ENCODE data around the gene FMNL2. TPM values are rescaled to one million over a fixed set of nuclear protein-coding genes. Genes with fewer than 3 reads are reported as not detected.

Gene FMNL2
- total and polyA plus RNA-seq, 4 donors: 81.1 to 173 (median 146) TPM

- Histone ChIP-seq H3K4me1 (ENCODE audit: control insufficient read depth, insufficient read depth, low read length) (no peaks in the 10 kb centered on the region), H3K27me3 (ENCODE audit: control insufficient read depth, insufficient read depth, low read length) (no peaks in the 10 kb centered on the region), H3K9me3 (ENCODE audit: control insufficient read depth, insufficient read depth, low read length) (no peaks in the 10 kb centered on the region), H3K27ac (ENCODE audit: low read depth, low read length) (no peak overlapping the region), H3K4me3 (ENCODE audit: low read depth, low read length) (no peak overlapping the region), H3K36me3 (ENCODE audit: control insufficient read depth, insufficient read depth, low read length) (peaks cover 11% of the 10 kb centered on the region)
- no peak for DNase-seq (ENCODE audit: low read depth in 4 of 6, low spot score in 6 of 6)
- WGBS (ENCODE audit: insufficient coverage): no CpG with 5 or more reads among the region's 2 CpGs
These were observed 227.4 kb downstream of the FMNL2 start for GRCh38 chr2:152562198-152562884.

GRCh38 chr2:152563764-152564163 is 228.8 kb downstream of the FMNL2 start:
- Histone ChIP-seq H3K4me3 (ENCODE audit: low read depth, low read length) (no peak overlapping the region), H3K4me1 (ENCODE audit: control insufficient read depth, insufficient read depth, low read length) (no peaks in the 10 kb centered on the region), H3K36me3 (ENCODE audit: control insufficient read depth, insufficient read depth, low read length) (peaks cover 11% of the 10 kb centered on the region), H3K9me3 (ENCODE audit: control insufficient read depth, insufficient read depth, low read length) (no peaks in the 10 kb centered on the region), H3K27me3 (ENCODE audit: control insufficient read depth, insufficient read depth, low read length) (no peaks in the 10 kb centered on the region), H3K27ac (ENCODE audit: low read depth, low read length) (no peak overlapping the region)
- DNase-seq (ENCODE audit: low read depth in 4 of 6, low spot score in 6 of 6): peak in 2 of 6 donors; percentile 13 to 38
- 100% methylated on average over 1 of the region's 5 CpGs for WGBS (ENCODE audit: insufficient coverage)

GRCh38 chr2:152564754-152565551 is 230.0 kb downstream of the FMNL2 start:
- Histone ChIP-seq H3K4me3 (ENCODE audit: low read depth, low read length) (no peak overlapping the region), H3K27me3 (ENCODE audit: control insufficient read depth, insufficient read depth, low read length) (no peaks in the 10 kb centered on the region), H3K27ac (ENCODE audit: low read depth, low read length) (no peak overlapping the region), H3K36me3 (ENCODE audit: control insufficient read depth, insufficient read depth, low read length) (peaks cover 11% of the 10 kb centered on the region), H3K4me1 (ENCODE audit: control insufficient read depth, insufficient read depth, low read length) (no peaks in the 10 kb centered on the region), H3K9me3 (ENCODE audit: control insufficient read depth, insufficient read depth, low read length) (no peaks in the 10 kb centered on the region)
- no peak for DNase-seq (ENCODE audit: low read depth in 4 of 6, low spot score in 6 of 6)
- WGBS (ENCODE audit: insufficient coverage): 84% methylated on average over 2 of the region's 4 CpGs

- Histone ChIP-seq H3K9me3 (ENCODE audit: control insufficient read depth, insufficient read depth, low read length) (no peaks in the 10 kb centered on the region), H3K4me1 (ENCODE audit: control insufficient read depth, insufficient read depth, low read length) (peaks cover 3% of the 10 kb centered on the region), H3K4me3 (ENCODE audit: low read depth, low read length) (no peak overlapping the region), H3K27ac (ENCODE audit: low read depth, low read length) (no peak overlapping the region), H3K27me3 (ENCODE audit: control insufficient read depth, insufficient read depth, low read length) (no peaks in the 10 kb centered on the region), H3K36me3 (ENCODE audit: control insufficient read depth, insufficient read depth, low read length) (peaks cover 10% of the 10 kb centered on the region)
- 86% methylated on average over 4 of the region's 9 CpGs for WGBS (ENCODE audit: insufficient coverage)
- peak in 1 of 6 donors; percentile 85 for DNase-seq (ENCODE audit: low read depth in 4 of 6, low spot score in 6 of 6)
These were observed 231.1 kb downstream of the FMNL2 start for GRCh38 chr2:152565884-152566727.

- no peak for DNase-seq (ENCODE audit: low read depth in 4 of 6, low spot score in 6 of 6)
- H3K27me3 ChIP-seq (ENCODE audit: control insufficient read depth, insufficient read depth, low read length): no peaks in the 10 kb centered on the region
- WGBS (ENCODE audit: insufficient coverage): 76% methylated on average over 5 of the region's 5 CpGs
- no peak overlapping the region for H3K27ac ChIP-seq (ENCODE audit: low read depth, low read length)
- H3K4me1 ChIP-seq (ENCODE audit: control insufficient read depth, insufficient read depth, low read length): peaks cover 3% of the 10 kb centered on the region
- H3K4me3 ChIP-seq (ENCODE audit: low read depth, low read length): no peak overlapping the region
- peaks cover 5% of the 10 kb centered on the region for H3K36me3 ChIP-seq (ENCODE audit: control insufficient read depth, insufficient read depth, low read length)
- no peaks in the 10 kb centered on the region for H3K9me3 ChIP-seq (ENCODE audit: control insufficient read depth, insufficient read depth, low read length)
These were observed 231.7 kb downstream of the FMNL2 start for GRCh38 chr2:152566728-152567069.

- no CpG with 5 or more reads among the region's 3 CpGs for WGBS (ENCODE audit: insufficient coverage)
- Histone ChIP-seq H3K9me3 (ENCODE audit: control insufficient read depth, insufficient read depth, low read length) (no peaks in the 10 kb centered on the region), H3K4me3 (ENCODE audit: low read depth, low read length) (no peak overlapping the region), H3K36me3 (ENCODE audit: control insufficient read depth, insufficient read depth, low read length) (peaks cover 5% of the 10 kb centered on the region), H3K27me3 (ENCODE audit: control insufficient read depth, insufficient read depth, low read length) (no peaks in the 10 kb centered on the region), H3K4me1 (ENCODE audit: control insufficient read depth, insufficient read depth, low read length) (peaks cover 3% of the 10 kb centered on the region), H3K27ac (ENCODE audit: low read depth, low read length) (no peak overlapping the region)
- DNase-seq (ENCODE audit: low read depth in 4 of 6, low spot score in 6 of 6): no peak
These were observed 233.6 kb downstream of the FMNL2 start for GRCh38 chr2:152568531-152568930.

DNA sequence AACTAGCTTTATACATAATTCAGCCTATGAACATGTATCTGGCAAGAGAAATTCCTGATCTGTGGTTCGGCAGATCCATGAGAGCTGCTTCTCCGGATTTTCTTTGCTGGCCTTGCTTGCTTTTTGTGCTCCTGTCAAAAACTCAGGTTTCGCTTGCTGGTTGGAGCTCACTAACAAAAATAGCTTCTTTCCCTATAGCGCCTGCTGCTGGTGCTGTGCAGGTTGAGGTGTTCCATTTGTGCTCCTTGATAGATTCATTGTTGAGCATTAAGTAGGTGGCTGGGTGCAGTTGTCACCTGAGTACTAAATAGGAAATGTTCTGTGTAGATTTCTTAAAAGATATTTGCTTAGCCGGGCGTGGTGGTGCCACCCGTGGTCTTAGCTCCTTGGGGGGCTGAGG is 234.2 kb downstream of the FMNL2 start:
- Histone ChIP-seq H3K27me3 (ENCODE audit: control insufficient read depth, insufficient read depth, low read length) (no peaks in the 10 kb centered on the region), H3K4me3 (ENCODE audit: low read depth, low read length) (no peak overlapping the region), H3K9me3 (ENCODE audit: control insufficient read depth, insufficient read depth, low read length) (no peaks in the 10 kb centered on the region), H3K4me1 (ENCODE audit: control insufficient read depth, insufficient read depth, low read length) (peaks cover 3% of the 10 kb centered on the region), H3K27ac (ENCODE audit: low read depth, low read length) (no peak overlapping the region), H3K36me3 (ENCODE audit: control insufficient read depth, insufficient read depth, low read length) (peaks cover 5% of the 10 kb centered on the region)
- no peak for DNase-seq (ENCODE audit: low read depth in 4 of 6, low spot score in 6 of 6)
- 98% methylated on average over 5 of the region's 7 CpGs for WGBS (ENCODE audit: insufficient coverage)

GRCh38 chr2:152571048-152571766 is 236.2 kb downstream of the FMNL2 start:
- no peaks in the 10 kb centered on the region for H3K27me3 ChIP-seq (ENCODE audit: control insufficient read depth, insufficient read depth, low read length)
- WGBS (ENCODE audit: insufficient coverage): no CpG with 5 or more reads among the region's 3 CpGs
- no peak overlapping the region for H3K4me3 ChIP-seq (ENCODE audit: low read depth, low read length)
- peaks cover 5% of the 10 kb centered on the region for H3K36me3 ChIP-seq (ENCODE audit: control insufficient read depth, insufficient read depth, low read length)
- H3K27ac ChIP-seq (ENCODE audit: low read depth, low read length): no peak overlapping the region
- H3K4me1 ChIP-seq (ENCODE audit: control insufficient read depth, insufficient read depth, low read length): peaks cover 3% of the 10 kb centered on the region
- DNase-seq (ENCODE audit: low read depth in 4 of 6, low spot score in 6 of 6): no peak
- H3K9me3 ChIP-seq (ENCODE audit: control insufficient read depth, insufficient read depth, low read length): no peaks in the 10 kb centered on the region

DNA sequence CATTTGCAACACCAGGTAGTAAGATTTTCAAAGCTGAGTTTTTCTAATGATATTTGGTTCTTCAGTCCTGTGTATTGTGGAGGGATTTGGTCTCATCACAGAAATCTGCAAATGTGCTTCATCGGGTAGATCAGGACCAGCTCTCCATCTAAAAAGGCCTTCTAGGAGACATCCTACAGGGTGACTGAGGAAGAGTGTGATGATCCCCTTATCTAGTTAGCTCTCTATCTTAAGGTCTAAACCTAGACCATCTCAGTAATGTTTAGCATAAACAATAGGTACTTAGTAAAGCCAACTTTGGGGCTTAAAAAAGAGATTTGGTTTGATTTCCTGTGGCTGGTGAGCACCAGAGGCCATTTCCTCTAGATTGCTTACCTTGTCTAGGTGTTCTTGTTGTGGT is 237.1 kb downstream of the FMNL2 start:
- DNase-seq (ENCODE audit: low read depth in 4 of 6, low spot score in 6 of 6): no peak
- Histone ChIP-seq H3K27me3 (ENCODE audit: control insufficient read depth, insufficient read depth, low read length) (no peaks in the 10 kb centered on the region), H3K9me3 (ENCODE audit: control insufficient read depth, insufficient read depth, low read length) (no peaks in the 10 kb centered on the region), H3K36me3 (ENCODE audit: control insufficient read depth, insufficient read depth, low read length) (peaks cover 5% of the 10 kb centered on the region), H3K27ac (ENCODE audit: low read depth, low read length) (no peak overlapping the region), H3K4me3 (ENCODE audit: low read depth, low read length) (no peak overlapping the region), H3K4me1 (ENCODE audit: control insufficient read depth, insufficient read depth, low read length) (peaks cover 3% of the 10 kb centered on the region)
- no CpG with 5 or more reads among the region's 1 CpG for WGBS (ENCODE audit: insufficient coverage)

Data from spinal cord (tissue), 10 donors.